CD8-positive, alpha-beta memory T cell (primary cell): Measurements from ENCODE around the gene PFKM. TPM values are rescaled to one million over a fixed set of nuclear protein-coding genes. Genes with fewer than 3 reads are reported as not detected.
"Not testable (repeated sequence)": the region's sequence is repeated elsewhere in the genome, so short reads cannot be mapped to it uniquely, and the experiment has no call there.

Experiments
- CTCF ChIA-PET: fragments of 350-600 bp; sonication (Branson Sonifier 250); formaldehyde crosslinking; loops from one replicate; lab custom pipeline; 2021; ENCODE audit warnings: antibody characterized with exemption; lab: Charles Lee
- POLR2A ChIA-PET: fragments of 350-600 bp; sonication (Branson Sonifier 250); formaldehyde crosslinking; loops from one replicate; lab custom pipeline; 2021; ENCODE audit warnings: antibody characterized with exemption; lab: Charles Lee
- DNase-seq, 5 donors: peaks; one replicate each; pipeline versions ENCODE4 v3.0.0 to v3.0.0-alpha.2; 2020 to 2022; ENCODE audit warnings: mixed read lengths in 1 of 5
- H3K27ac ChIP-seq: one replicate; pipeline ENCODE4 v1.7.0; 2013; ENCODE audit warnings: low read depth, mild to moderate bottlenecking, low read length, moderate library complexity
- H3K27me3 ChIP-seq: 2 replicates; pipeline ENCODE4 v1.7.0; 2013; ENCODE audit warnings: low read length, mild to moderate bottlenecking; ENCODE audit not compliant: insufficient read depth, poor library complexity, severe bottlenecking
- H3K36me3 ChIP-seq: 2 replicates; pipeline ENCODE4 v1.7.0; 2013; ENCODE audit warnings: mild to moderate bottlenecking, low read length, moderate library complexity; ENCODE audit not compliant: insufficient read depth
- H3K4me1 ChIP-seq: 2 replicates; pipeline ENCODE4 v1.7.0; 2013; ENCODE audit warnings: mild to moderate bottlenecking, low read length, moderate library complexity; ENCODE audit not compliant: insufficient read depth
- H3K4me3 ChIP-seq: 2 replicates; pipeline ENCODE4 v1.7.0; 2013; ENCODE audit warnings: mild to moderate bottlenecking, low read length
- H3K9me3 ChIP-seq: 2 replicates; pipeline ENCODE4 v1.7.0; 2013; ENCODE audit warnings: mild to moderate bottlenecking, low read length
- H3K27ac Mint-ChIP-seq, 8 donors: one replicate each; pipeline ENCODE4 v1.8.0; 2020 to 2021; ENCODE audit warnings: mixed read lengths in 8 of 8, mild to moderate bottlenecking in 6 of 8, inconsistent platforms in 3 of 8, moderate library complexity in 3 of 8
- H3K27me3 Mint-ChIP-seq, 2 donors: one replicate each; pipeline ENCODE4 v1.8.0; 2020 to 2021; ENCODE audit warnings: mixed read lengths in 2 of 2, mild to moderate bottlenecking in 1 of 2, moderate library complexity in 1 of 2
- H3K36me3 Mint-ChIP-seq, 3 donors: one replicate each; pipeline ENCODE4 v1.8.0; 2020 to 2021; ENCODE audit warnings: mixed read lengths in 3 of 3, inconsistent platforms in 1 of 3, mild to moderate bottlenecking in 1 of 3
- H3K4me1 Mint-ChIP-seq, 3 donors: one replicate each; pipeline ENCODE4 v1.8.0; 2020 to 2021; ENCODE audit warnings: mixed read lengths in 3 of 3, inconsistent platforms in 1 of 3, mild to moderate bottlenecking in 1 of 3
- H3K4me3 Mint-ChIP-seq, 7 donors: one replicate each; pipeline ENCODE4 v1.8.0; 2020 to 2021; ENCODE audit warnings: mixed read lengths in 7 of 7, mild to moderate bottlenecking in 6 of 7, moderate library complexity in 4 of 7, inconsistent platforms in 2 of 7
- H3K9me3 Mint-ChIP-seq, 5 donors: one replicate each; pipeline ENCODE4 v1.8.0; 2020 to 2022; ENCODE audit warnings: mixed read lengths in 5 of 5, mild to moderate bottlenecking in 3 of 5, moderate library complexity in 2 of 5, inconsistent platforms in 1 of 5
- polyA plus RNA-seq: library from polyadenylated mRNA; unstranded; fragments of 300-500 nt; fragmentation: Illumina TruSeq; gene quantifications from one replicate; pipeline ENCODE4 v1.2.3, GENCODE V29; 2021
- total RNA-seq, 2 experiments: library from RNA; stranded (reverse); gene quantifications; one replicate each; pipeline ENCODE4 v1.2.3, GENCODE V29; 2021

The PFKM gene
- total and polyA plus RNA-seq, 3 experiments from 2014 or later: 5.4 to 40.2 (median 39.9) TPM

DNA sequence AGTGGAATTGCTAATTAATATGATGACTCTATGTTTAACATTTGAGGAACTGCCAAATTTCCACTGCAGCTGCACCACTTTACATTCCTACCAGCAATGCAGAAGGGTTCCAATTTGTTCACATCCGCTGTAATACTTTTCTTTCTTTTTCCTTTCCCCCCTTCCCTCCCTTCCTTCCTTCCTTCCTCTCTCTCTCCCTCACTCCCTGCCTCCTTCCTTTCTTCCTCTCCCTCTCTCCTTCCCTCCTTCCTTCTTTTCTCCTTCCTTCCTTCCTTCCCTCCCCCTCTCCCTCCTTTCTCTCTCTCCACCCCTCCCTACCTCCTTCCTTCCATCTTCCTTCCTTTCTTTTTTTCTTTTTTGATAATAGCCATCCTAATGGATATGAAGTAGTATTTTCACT is 3.2 kb upstream of the PFKM start:
- Mint-ChIP-seq H3K36me3 (no peaks in the 10 kb centered on the region), H3K27ac (no peak overlapping the region), H3K4me1 (peaks cover 15 to 23% (median 19%) of the 10 kb centered on the region in 3 donors), H3K4me3 (no peak overlapping the region), H3K27me3 (peaks cover 18 to 26% of the 10 kb centered on the region in 2 donors), H3K9me3 (peaks cover 0 to 1% (median 0%) of the 10 kb centered on the region in 5 donors)
- Histone ChIP-seq H3K4me3 (no peak overlapping the region), H3K36me3 (no peaks in the 10 kb centered on the region), H3K9me3 (no peaks in the 10 kb centered on the region), H3K4me1 (peaks cover 4% of the 10 kb centered on the region), H3K27ac (no peak overlapping the region), H3K27me3 (no peaks in the 10 kb centered on the region)
- POLR2A ChIA-PET: no interaction called here
- CTCF ChIA-PET: no interaction called here
- DNase-seq: no peak

DNA sequence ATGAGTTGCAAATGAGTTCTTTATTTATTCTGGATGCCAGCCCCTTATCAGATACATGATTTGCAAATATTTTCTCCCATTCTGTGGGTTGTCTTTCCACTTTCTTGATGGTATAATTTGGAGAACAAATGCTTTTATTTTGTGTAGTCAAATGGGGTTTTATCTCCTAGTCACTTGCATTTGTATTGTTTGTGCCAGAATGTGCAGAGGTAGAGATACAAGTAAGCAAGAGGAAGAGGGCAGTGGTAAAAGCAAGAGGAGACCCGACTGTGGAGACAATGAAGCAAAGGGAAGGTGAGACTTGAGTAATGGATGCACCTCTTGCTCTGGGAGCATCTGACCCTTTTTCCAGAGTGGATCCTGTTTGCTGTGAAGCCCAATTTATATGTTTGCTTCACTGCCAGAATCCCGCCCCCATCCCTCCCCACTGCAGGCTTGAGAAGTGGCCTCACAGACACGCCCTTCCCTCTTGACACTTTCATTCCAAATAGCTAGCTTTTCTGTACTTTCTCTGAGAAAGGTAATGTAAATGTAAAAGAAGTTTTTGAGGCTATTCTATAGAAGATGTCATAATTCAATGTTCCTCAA is 786 bp upstream of the PFKM start:
- Histone ChIP-seq H3K9me3 (no peaks in the 10 kb centered on the region), H3K4me1 (peaks cover 4% of the 10 kb centered on the region), H3K27ac (no peak overlapping the region), H3K27me3 (no peaks in the 10 kb centered on the region), H3K36me3 (no peaks in the 10 kb centered on the region), H3K4me3 (no peak overlapping the region)
- Mint-ChIP-seq H3K27ac (peak overlapping the region in 2 of 8 donors; percentile 25 to 82), H3K4me1 (peaks cover 15 to 23% (median 19%) of the 10 kb centered on the region in 3 donors), H3K36me3 (peaks cover 0 to 5% (median 2%) of the 10 kb centered on the region in 3 donors), H3K4me3 (peak overlapping the region; percentile 89 to 97 (median 92)), H3K27me3 (peaks cover 18 to 26% of the 10 kb centered on the region in 2 donors), H3K9me3 (peaks cover 0 to 1% (median 0%) of the 10 kb centered on the region in 5 donors)
- ChIA-PET POLR2A (interaction anchor here (0.9 kb wide), 1 partner anchor 11 kb away, joined by 3 read pairs; no protein-coding TSS in a partner anchor), CTCF (no interaction called here)
- DNase-seq: no peak

DNA sequence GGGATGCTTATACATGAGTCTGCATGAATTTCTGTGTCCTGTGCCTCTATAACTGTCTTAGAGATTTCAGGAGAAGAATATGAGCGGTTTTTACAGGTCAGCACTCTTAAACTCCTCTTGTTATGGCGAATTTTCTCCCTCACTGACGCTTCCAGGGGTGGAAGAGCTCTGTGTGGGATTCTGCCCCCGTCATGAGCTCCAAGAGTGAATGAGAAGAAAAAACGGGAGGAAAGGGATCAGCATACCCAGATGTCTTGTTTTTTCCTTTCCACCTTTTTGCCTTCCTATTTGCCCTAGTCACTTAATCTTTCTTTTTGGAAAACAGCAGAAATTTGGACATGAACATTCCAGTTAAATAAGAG is 651 bp downstream of the PFKM start:
- no peak overlapping the region for H3K27ac ChIP-seq
- no peak for DNase-seq
- peaks cover 0 to 7% (median 4%) of the 10 kb centered on the region in 3 donors for H3K36me3 Mint-ChIP-seq
- H3K4me1 ChIP-seq: peaks cover 4% of the 10 kb centered on the region
- peaks cover 15 to 23% (median 19%) of the 10 kb centered on the region in 3 donors for H3K4me1 Mint-ChIP-seq
- no peaks in the 10 kb centered on the region for H3K36me3 ChIP-seq
- peaks cover 0 to 1% (median 0%) of the 10 kb centered on the region in 5 donors for H3K9me3 Mint-ChIP-seq
- ChIA-PET CTCF (interaction anchor here (0.9 to 1.4 kb wide), 2 partner anchors 8 to 38 kb away, joined by 3 to 4 read pairs; partner anchors contain the start of gene ASB8), POLR2A (no interaction called here)
- H3K4me3 ChIP-seq: peak overlapping the region; percentile 19
- H3K27ac Mint-ChIP-seq: peak overlapping the region in 2 of 8 donors; percentile 57 to 71
- H3K27me3 ChIP-seq: no peaks in the 10 kb centered on the region
- H3K9me3 ChIP-seq: no peaks in the 10 kb centered on the region
- peak overlapping the region; percentile 89 to 97 (median 92) for H3K4me3 Mint-ChIP-seq
- H3K27me3 Mint-ChIP-seq: peaks cover 8 to 25% of the 10 kb centered on the region in 2 donors

DNA sequence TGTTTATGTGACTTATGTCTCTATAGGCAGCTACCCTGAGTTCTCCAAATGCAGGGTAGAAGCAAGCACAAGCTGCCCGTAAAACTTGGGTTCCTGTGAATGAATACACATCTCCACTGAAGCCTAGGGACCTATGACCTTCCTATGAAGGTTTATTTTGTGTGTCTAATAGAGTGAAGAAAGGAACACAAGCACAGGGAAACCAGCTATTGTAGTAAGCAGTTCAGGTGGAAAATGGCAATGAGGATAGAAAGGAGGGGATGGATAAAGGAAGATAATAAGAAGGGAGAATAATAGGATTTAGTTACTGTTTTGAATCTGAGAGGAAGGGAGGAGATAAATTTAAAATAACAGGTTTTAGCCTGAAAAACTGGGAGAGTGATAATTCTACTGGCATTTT is 2.4 kb downstream of the PFKM start:
- Mint-ChIP-seq H3K36me3 (peaks cover 0 to 12% (median 9%) of the 10 kb centered on the region in 3 donors), H3K27ac (peak overlapping the region in 1 of 8 donors; percentile 0), H3K27me3 (peaks cover 0 to 17% of the 10 kb centered on the region in 2 donors), H3K4me1 (peaks cover 15 to 23% (median 19%) of the 10 kb centered on the region in 3 donors), H3K4me3 (no peak overlapping the region), H3K9me3 (peaks cover 0 to 1% (median 0%) of the 10 kb centered on the region in 5 donors)
- H3K9me3 ChIP-seq: no peaks in the 10 kb centered on the region
- H3K4me3 ChIP-seq: no peak overlapping the region
- ChIA-PET CTCF (interaction anchor here (1.2 kb wide), 1 partner anchor 16 kb away, joined by 4 read pairs; the partner anchor contains the start of gene SENP1), POLR2A (no interaction called here)
- no peaks in the 10 kb centered on the region for H3K27me3 ChIP-seq
- no peak for DNase-seq
- H3K27ac ChIP-seq: no peak overlapping the region
- no peaks in the 10 kb centered on the region for H3K36me3 ChIP-seq
- H3K4me1 ChIP-seq: peaks cover 4% of the 10 kb centered on the region

DNA sequence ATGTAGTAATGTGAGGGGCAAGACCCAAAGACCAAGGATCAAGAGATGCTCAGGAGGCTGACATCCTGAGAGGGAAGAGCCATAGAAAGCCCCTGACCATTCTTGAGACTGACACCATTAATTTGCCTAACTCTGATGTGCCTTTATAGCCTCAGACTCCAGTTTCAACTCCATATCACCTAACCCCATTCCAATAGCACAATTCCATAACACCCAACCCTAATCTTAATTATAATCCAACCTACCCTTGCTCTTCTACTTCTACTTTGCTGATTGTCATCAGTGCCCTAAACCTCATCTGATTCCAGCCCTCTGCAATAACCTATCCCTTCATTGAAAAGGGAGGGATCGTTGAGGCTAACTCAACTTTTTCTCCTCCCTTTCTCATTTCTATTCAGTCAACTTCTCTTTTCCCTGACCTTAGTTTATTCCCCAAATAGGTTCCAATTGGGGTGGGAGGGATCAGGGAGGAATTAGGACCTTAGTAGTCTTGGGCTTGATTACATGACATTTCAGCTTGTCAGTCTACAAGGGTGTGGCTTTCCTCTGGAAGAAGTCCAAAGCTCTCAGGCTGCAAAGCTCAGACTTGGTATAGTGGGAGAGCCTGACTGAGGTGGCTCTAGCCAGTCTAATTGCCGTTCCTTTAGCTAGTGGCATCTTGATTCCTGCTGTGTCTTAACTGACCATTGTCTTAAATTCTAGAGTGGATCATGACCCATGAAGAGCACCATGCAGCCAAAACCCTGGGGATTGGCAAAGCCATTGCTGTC is 3.1 kb downstream of the PFKM start:
- Histone ChIP-seq H3K4me1 (peaks cover 4% of the 10 kb centered on the region), H3K36me3 (no peaks in the 10 kb centered on the region), H3K27me3 (no peaks in the 10 kb centered on the region), H3K4me3 (no peak overlapping the region), H3K27ac (no peak overlapping the region), H3K9me3 (no peaks in the 10 kb centered on the region)
- Mint-ChIP-seq H3K27me3 (peaks cover 0 to 15% of the 10 kb centered on the region in 2 donors), H3K4me3 (no peak overlapping the region), H3K27ac (peak overlapping the region in 2 of 8 donors; percentile 4 to 77), H3K4me1 (peaks cover 15 to 23% (median 19%) of the 10 kb centered on the region in 3 donors), H3K9me3 (peaks cover 0 to 1% (median 0%) of the 10 kb centered on the region in 5 donors), H3K36me3 (peaks cover 0 to 12% (median 9%) of the 10 kb centered on the region in 3 donors)
- no peak for DNase-seq
- POLR2A ChIA-PET: no interaction called here
- CTCF ChIA-PET: no interaction called here

DNA sequence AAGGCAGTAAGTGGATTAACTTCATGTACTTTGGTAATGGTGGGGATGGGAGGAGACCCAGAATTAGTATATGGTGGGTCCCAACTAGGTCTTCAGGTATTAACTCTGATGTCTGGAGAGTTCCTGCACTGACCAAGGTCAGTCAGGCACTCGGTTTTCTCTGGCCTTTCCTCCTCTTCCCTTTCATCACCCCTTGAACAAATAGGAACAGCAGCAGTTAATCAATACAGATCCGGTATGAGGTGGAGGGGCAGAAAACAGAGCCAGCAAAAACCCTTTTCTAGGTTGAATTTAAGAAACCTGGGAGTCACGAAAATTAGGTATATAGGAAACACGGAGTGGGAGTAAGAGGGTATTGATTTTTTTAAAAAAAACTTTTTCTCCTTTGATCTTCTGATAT is 4.0 kb downstream of the PFKM start:
- DNase-seq: no peak
- Mint-ChIP-seq H3K4me1 (peaks cover 15 to 22% (median 19%) of the 10 kb centered on the region in 3 donors), H3K9me3 (peaks cover 0 to 1% (median 0%) of the 10 kb centered on the region in 5 donors), H3K4me3 (no peak overlapping the region), H3K27ac (no peak overlapping the region), H3K36me3 (peaks cover 0 to 14% (median 9%) of the 10 kb centered on the region in 3 donors), H3K27me3 (peaks cover 0 to 12% of the 10 kb centered on the region in 2 donors)
- peaks cover 4% of the 10 kb centered on the region for H3K4me1 ChIP-seq
- ChIA-PET CTCF (no interaction called here), POLR2A (no interaction called here)
- H3K36me3 ChIP-seq: no peaks in the 10 kb centered on the region
- no peak overlapping the region for H3K27ac ChIP-seq
- no peaks in the 10 kb centered on the region for H3K27me3 ChIP-seq
- no peak overlapping the region for H3K4me3 ChIP-seq
- no peaks in the 10 kb centered on the region for H3K9me3 ChIP-seq

DNA sequence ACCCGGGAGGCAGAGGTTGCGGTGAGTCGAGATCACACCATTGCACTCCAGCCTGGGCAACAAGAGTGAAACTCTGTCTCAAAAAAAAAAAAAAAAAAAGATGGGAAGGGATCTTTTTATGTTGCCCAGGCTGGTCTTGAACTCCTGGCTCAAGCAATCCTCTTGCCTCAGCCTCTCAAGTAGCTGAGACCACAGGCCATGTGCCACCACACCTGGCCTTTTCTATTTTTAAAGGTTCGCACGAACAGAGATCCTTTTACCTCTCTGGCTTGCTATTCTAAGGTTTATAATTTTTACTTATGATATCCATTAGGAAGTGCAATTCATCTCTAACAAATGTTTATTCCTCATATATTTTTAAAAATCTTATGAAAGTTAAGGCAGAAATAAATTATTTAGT is 6.4 kb downstream of the PFKM start:
- H3K4me3 Mint-ChIP-seq, H3K9me3 Mint-ChIP-seq, H3K27me3 ChIP-seq, DNase-seq, H3K27me3 Mint-ChIP-seq, CTCF ChIA-PET, H3K4me1 ChIP-seq, H3K36me3 ChIP-seq, H3K9me3 ChIP-seq, H3K27ac ChIP-seq, H3K27ac Mint-ChIP-seq, H3K4me3 ChIP-seq, H3K4me1 Mint-ChIP-seq: not testable (repeated sequence)
- H3K36me3 Mint-ChIP-seq: peaks cover 0 to 19% (median 12%) of the 10 kb centered on the region in 3 donors
- POLR2A ChIA-PET: interaction anchor here (0.7 kb wide), 1 partner anchor 23 kb away, joined by 7 read pairs; no protein-coding TSS in a partner anchor

DNA sequence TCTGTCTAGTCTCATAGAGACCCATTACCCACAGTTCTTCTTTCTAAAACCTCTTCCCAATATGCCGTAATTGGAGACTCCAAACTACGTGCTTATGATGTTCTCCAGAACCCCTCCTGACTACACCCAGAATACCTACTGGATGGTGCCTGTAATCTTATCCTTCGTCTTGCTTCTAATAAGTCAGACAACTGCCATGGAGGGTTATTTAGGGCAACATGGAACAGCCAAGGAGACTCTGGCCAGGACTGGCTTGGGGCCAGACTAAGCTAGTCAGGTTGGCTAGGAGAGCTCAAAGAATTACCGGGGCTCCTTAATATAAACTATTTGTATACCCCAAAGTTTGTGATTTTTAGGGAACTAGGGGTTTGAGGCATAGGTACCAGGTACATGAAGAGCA is 6.8 kb downstream of the PFKM start:
- Mint-ChIP-seq H3K36me3 (peaks cover 0 to 23% (median 15%) of the 10 kb centered on the region in 3 donors), H3K4me3 (no peak overlapping the region), H3K27ac (peak overlapping the region in 2 of 8 donors; percentile 10 to 16), H3K9me3 (no peaks in the 10 kb centered on the region), H3K27me3 (no peaks in the 10 kb centered on the region), H3K4me1 (no peaks in the 10 kb centered on the region)
- Histone ChIP-seq H3K27me3 (no peaks in the 10 kb centered on the region), H3K27ac (no peak overlapping the region), H3K9me3 (no peaks in the 10 kb centered on the region), H3K4me1 (no peaks in the 10 kb centered on the region), H3K36me3 (no peaks in the 10 kb centered on the region), H3K4me3 (no peak overlapping the region)
- DNase-seq: no peak
- POLR2A ChIA-PET: interaction anchor here (0.7 kb wide), 1 partner anchor 22 kb away, joined by 7 read pairs; no protein-coding TSS in a partner anchor
- CTCF ChIA-PET: no interaction called here
